Neural crest cell (in vitro differentiated cells): Measurements from ENCODE around the gene MCEMP1. TPM values are rescaled to one million over a fixed set of nuclear protein-coding genes. Genes with fewer than 3 reads are reported as not detected.

Experiments
- DNase-seq: peaks from one replicate; pipeline ENCODE4 v3.0.0; 2021; ENCODE audit warnings: low read depth, mixed read lengths, low spot score
- H3K27ac Mint-ChIP-seq: one replicate; pipeline ENCODE4 v1.8.0; 2021; ENCODE audit warnings: mild to moderate bottlenecking, mixed read lengths; ENCODE audit not compliant: unreplicated experiment
- H3K27me3 Mint-ChIP-seq: 2 replicates; pipeline ENCODE4 v1.8.0; 2021; ENCODE audit warnings: low read depth, mild to moderate bottlenecking, mixed read lengths
- H3K36me3 Mint-ChIP-seq: 2 replicates; pipeline ENCODE4 v1.8.0; 2021; ENCODE audit warnings: low read depth, mild to moderate bottlenecking, mixed read lengths
- H3K4me1 Mint-ChIP-seq: 2 replicates; pipeline ENCODE4 v1.8.0; 2021; ENCODE audit warnings: mixed read lengths
- H3K4me3 Mint-ChIP-seq: one replicate; pipeline ENCODE4 v1.8.0; 2021; ENCODE audit warnings: mild to moderate bottlenecking, mixed read lengths
- H3K9me3 Mint-ChIP-seq: 2 replicates; pipeline ENCODE4 v1.8.0; 2021; ENCODE audit warnings: mixed read lengths
- total RNA-seq: library from RNA; stranded (reverse); gene quantifications from 2 replicates; pipeline ENCODE4 v1.2.1, GENCODE V29; 2021
- TF ChIP-seq, protein P1 (sequence below): fragments of 200-600 bp; sonication (generic); conservative IDR thresholded peaks from 2 replicates; pipeline ENCODE4 v1.5.0; 2021; ENCODE audit warnings: antibody characterized with exemption, mild to moderate bottlenecking

The MCEMP1 gene
- total RNA-seq, 1 donor from 2014 or later, result not detected

GRCh38 chr19:7652061-7652641, 24.7 kb upstream of the MCEMP1 start:
- peaks cover 39% of the 10 kb centered on the region for H3K27me3 Mint-ChIP-seq

DNA sequence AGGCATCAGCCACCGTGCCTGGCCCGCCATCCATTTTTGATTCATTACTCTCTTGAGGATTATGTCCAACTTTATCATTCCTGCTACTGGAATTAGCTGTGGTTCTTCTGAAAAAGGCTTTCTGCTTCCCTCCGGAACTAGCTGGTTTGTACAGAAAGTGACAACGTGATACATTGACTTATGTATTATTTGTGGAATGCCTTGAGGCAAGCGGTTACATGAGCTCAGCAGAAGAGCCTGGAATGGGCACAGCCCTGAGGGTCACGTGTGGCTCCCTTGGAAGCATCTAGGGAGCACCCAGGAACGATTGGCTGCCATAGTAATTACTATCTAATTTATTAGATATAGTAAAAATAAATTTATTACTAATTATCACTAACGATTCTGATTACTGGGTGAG, 22.5 kb upstream of the MCEMP1 start:
- Mint-ChIP-seq H3K4me3 (no peak overlapping the region), H3K4me1 (peaks cover 13% of the 10 kb centered on the region), H3K9me3 (no peaks in the 10 kb centered on the region), H3K27me3 (peaks cover 40% of the 10 kb centered on the region), H3K36me3 (no peaks in the 10 kb centered on the region), H3K27ac (no peak overlapping the region)
- no peak for DNase-seq
- TF ChIP-seq, protein P1, sequence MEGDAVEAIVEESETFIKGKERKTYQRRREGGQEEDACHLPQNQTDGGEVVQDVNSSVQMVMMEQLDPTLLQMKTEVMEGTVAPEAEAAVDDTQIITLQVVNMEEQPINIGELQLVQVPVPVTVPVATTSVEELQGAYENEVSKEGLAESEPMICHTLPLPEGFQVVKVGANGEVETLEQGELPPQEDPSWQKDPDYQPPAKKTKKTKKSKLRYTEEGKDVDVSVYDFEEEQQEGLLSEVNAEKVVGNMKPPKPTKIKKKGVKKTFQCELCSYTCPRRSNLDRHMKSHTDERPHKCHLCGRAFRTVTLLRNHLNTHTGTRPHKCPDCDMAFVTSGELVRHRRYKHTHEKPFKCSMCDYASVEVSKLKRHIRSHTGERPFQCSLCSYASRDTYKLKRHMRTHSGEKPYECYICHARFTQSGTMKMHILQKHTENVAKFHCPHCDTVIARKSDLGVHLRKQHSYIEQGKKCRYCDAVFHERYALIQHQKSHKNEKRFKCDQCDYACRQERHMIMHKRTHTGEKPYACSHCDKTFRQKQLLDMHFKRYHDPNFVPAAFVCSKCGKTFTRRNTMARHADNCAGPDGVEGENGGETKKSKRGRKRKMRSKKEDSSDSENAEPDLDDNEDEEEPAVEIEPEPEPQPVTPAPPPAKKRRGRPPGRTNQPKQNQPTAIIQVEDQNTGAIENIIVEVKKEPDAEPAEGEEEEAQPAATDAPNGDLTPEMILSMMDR, result no peak

More at GRCh38 chr19:7652061-7652641, 24.7 kb upstream of the MCEMP1 start:
- peaks cover 8% of the 10 kb centered on the region for H3K4me1 Mint-ChIP-seq
- TF ChIP-seq, protein P1, result peak; percentile 100
- no peaks in the 10 kb centered on the region for H3K9me3 Mint-ChIP-seq
- no peaks in the 10 kb centered on the region for H3K36me3 Mint-ChIP-seq
- peak; percentile 96 for DNase-seq
- peak overlapping the region; percentile 24 for H3K4me3 Mint-ChIP-seq
- H3K27ac Mint-ChIP-seq, result peak overlapping the region; percentile 4

DNA sequence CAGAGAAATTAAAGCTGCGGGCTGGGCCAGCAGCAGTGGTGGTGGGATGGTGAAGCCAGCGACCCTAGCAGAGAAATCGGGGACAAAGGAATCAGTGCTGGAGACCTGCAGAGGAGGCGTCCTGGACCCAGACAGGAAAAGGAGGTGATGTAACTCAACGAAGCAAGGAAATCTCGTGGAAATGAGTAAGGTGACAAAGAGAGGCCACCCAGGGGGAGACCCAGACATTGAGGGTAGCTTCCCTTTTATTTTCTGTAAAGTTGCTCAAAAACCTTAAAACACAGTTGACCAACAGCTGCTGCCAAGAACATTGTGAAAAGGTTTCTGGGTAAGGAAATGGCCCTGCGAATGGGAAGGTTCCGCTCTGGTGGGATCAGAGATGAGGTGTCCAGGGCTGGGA, 21.3 kb upstream of the MCEMP1 start:
- H3K27ac Mint-ChIP-seq, result no peak overlapping the region
- H3K27me3 Mint-ChIP-seq, result peaks cover 35% of the 10 kb centered on the region

DNA sequence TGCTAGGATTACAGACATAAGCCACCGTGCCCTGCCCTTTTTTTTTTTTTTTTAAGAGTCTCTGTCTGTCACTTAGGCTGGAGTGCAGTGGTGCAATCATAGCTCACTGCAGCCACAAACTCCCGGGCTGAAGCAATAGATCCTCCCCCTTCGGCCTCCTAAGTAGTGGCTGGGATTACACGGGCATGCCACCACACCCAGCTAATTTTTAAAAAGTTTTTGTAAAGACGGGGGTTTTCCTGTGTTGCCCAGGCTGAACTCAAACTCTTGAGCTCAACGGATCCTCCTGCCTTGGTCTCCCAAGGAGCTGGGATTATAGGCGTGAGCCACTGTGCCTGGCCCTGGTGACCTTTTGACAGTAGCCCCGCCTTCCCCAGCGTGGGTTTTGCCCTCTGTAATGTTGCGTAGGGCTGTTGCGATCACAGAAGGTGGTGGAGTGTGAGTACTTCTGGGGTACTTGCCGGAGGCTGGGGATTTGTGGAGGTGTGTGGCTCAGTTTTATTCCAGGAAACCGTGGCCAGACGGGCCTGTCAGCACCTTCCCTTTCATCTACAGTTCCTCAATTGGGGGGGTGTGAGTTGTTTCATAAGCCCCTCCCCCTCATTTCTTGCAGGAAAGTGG, 19.6 kb upstream of the MCEMP1 start:
- Mint-ChIP-seq H3K4me1 (peaks cover 10% of the 10 kb centered on the region), H3K27me3 (peaks cover 28% of the 10 kb centered on the region), H3K36me3 (no peaks in the 10 kb centered on the region), H3K27ac (no peak overlapping the region), H3K9me3 (no peaks in the 10 kb centered on the region), H3K4me3 (no peak overlapping the region)
- TF ChIP-seq, protein P1, result no peak
- DNase-seq, result no peak

More for the DNA sequence above, 21.3 kb upstream of the MCEMP1 start:
- DNase-seq, result no peak
- TF ChIP-seq, protein P1, result no peak
- H3K4me1 Mint-ChIP-seq, result peaks cover 13% of the 10 kb centered on the region
- H3K9me3 Mint-ChIP-seq, result no peaks in the 10 kb centered on the region
- no peak overlapping the region for H3K4me3 Mint-ChIP-seq
- H3K36me3 Mint-ChIP-seq, result no peaks in the 10 kb centered on the region

DNA sequence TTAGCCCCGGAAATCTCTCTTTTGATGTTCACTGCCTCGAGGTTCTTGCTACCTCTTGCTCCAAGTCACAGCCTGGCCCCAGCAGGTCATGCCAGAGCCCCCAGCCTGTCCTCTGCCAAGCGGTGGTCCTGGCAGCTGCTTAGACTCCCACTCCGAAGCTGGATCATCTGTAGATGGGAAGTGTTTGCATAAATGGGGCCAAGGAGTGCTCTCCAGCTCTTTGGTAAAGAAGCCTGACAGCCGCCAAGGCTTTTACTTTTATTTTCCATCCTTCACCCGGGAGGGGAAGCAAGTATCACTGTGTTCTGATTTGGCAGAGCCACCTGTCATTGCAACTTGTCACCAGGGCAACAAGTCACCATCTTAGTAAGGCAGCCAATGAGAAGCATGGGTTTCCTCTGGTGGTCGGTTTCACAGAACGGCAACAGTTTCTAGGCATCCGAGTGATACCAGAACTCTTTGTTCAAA, 18.6 kb upstream of the MCEMP1 start:
- no peaks in the 10 kb centered on the region for H3K36me3 Mint-ChIP-seq
- H3K9me3 Mint-ChIP-seq, result no peaks in the 10 kb centered on the region
- TF ChIP-seq, protein P1, result no peak
- DNase-seq, result no peak
- H3K27ac Mint-ChIP-seq, result no peak overlapping the region
- H3K27me3 Mint-ChIP-seq, result peaks cover 27% of the 10 kb centered on the region
- H3K4me1 Mint-ChIP-seq, result peaks cover 5% of the 10 kb centered on the region
- no peak overlapping the region for H3K4me3 Mint-ChIP-seq
